Prostate gland (tissue), 2 donors: ENCODE data around the gene DSCAML1. TPM values are rescaled to one million over a fixed set of nuclear protein-coding genes. Genes with fewer than 3 reads are reported as not detected.

Experiments
- DNase-seq: peaks from one replicate; pipeline ENCODE4 v3.0.0-alpha.2; 2019; ENCODE audit warnings: low spot score
- H3K27ac ChIP-seq, 2 donors: fragments of 200-600 bp; sonication (generic); 2 replicates each; pipeline ENCODE4 v1.5.1; 2017 to 2019
- H3K27me3 ChIP-seq: fragments of 200-600 bp; sonication (generic); replicated peaks from 2 replicates; pipeline ENCODE4 v1.5.1; 2019; ENCODE audit not compliant: insufficient read depth
- H3K36me3 ChIP-seq, 2 donors: fragments of 200-600 bp; sonication (generic); 1 replicate in 1 of 2; 2 replicates in 1 of 2; pipeline versions ENCODE4 v1.5.1 to v1.8.1; 2017 to 2019
- H3K4me1 ChIP-seq: fragments of 200-600 bp; sonication (generic); replicated peaks from 2 replicates; pipeline ENCODE4 v1.5.1; 2019
- H3K4me3 ChIP-seq, 2 donors: fragments of 200-600 bp; sonication (generic); 2 replicates each; pipeline ENCODE4 v1.5.1; 2017 to 2019
- H3K9me3 ChIP-seq: fragments of 200-600 bp; sonication (generic); 2 replicates; pipeline ENCODE4 v1.5.1; 2017
- POLR2A ChIP-seq: fragments of 450-650 bp; IDR thresholded peaks from one replicate; pipeline ENCODE4 v1.6.1; 2016; ENCODE audit warnings: antibody characterized with exemption, mild to moderate bottlenecking
- POLR2AphosphoS5 ChIP-seq: sonication (generic); formaldehyde crosslinking; IDR thresholded peaks from one replicate; pipeline ENCODE4 v1.6.1; 2017; ENCODE audit warnings: antibody characterized with exemption
- WGBS: methylation state at CpG from one replicate; pipeline ENCODE4 v1.1.5; 2018; 5-methylcytosine and 5-hydroxymethylcytosine counted together
- intact Hi-C: fragments of 100-400 bp; cut with DNase I; formaldehyde crosslinking; loops from one replicate; pipeline ENCODE4 v1.14.2; 2022
- total RNA-seq, 2 donors: library from RNA; depleted of rRNA; stranded (reverse); fragments of >200 nt; gene quantifications; one replicate each; pipeline ENCODE4 v1.1.0, GENCODE V29; 2016
- TF ChIP-seq, protein P1 (sequence below), 4 experiments: fragments of 200-600 bp in 2 of 4; fragments of 450-650 bp in 2 of 4; sonication (generic) in 2 of 4; IDR thresholded peaks; 1 replicate in 3 of 4; 2 replicates in 1 of 4; pipeline ENCODE4 v1.5.1; 2016 to 2019; ENCODE audit warnings: antibody characterized with exemption in 4 of 4, mild to moderate bottlenecking in 2 of 4, moderate library complexity in 2 of 4

DSCAML1 gene
- total RNA-seq, 2 donors from 2014 or later: 0.14 to 2.8 TPM

DNA sequence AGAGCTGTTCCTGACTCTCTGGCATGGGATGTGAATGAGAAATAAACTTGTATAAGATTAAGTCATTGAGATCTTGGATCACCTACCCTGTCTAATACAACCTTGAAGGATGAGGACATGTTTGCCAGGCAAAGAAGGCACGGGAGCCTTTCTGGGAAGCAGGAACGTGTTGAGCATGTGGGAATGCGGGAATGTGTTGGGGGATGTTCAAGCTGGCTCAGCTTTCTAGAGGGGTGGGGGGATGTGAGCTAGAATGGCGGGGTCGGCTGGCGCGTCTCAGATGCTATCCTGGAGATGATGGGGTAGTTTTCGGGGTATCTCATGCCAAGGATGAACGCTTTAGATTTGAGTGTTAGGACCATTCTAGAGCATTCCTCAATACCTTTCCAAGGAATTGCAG is 227.1 kb downstream of the DSCAML1 start:
- Histone ChIP-seq H3K36me3 (no peaks in the 10 kb centered on the region), H3K27ac (no peak overlapping the region), H3K27me3 (no peaks in the 10 kb centered on the region), H3K4me1 (no peaks in the 10 kb centered on the region), H3K4me3 (no peak overlapping the region), H3K9me3 (no peaks in the 10 kb centered on the region)
- TF ChIP-seq POLR2A (no peak), POLR2AphosphoS5 (no peak)
- TF ChIP-seq, protein P1, sequence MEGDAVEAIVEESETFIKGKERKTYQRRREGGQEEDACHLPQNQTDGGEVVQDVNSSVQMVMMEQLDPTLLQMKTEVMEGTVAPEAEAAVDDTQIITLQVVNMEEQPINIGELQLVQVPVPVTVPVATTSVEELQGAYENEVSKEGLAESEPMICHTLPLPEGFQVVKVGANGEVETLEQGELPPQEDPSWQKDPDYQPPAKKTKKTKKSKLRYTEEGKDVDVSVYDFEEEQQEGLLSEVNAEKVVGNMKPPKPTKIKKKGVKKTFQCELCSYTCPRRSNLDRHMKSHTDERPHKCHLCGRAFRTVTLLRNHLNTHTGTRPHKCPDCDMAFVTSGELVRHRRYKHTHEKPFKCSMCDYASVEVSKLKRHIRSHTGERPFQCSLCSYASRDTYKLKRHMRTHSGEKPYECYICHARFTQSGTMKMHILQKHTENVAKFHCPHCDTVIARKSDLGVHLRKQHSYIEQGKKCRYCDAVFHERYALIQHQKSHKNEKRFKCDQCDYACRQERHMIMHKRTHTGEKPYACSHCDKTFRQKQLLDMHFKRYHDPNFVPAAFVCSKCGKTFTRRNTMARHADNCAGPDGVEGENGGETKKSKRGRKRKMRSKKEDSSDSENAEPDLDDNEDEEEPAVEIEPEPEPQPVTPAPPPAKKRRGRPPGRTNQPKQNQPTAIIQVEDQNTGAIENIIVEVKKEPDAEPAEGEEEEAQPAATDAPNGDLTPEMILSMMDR (IDR thresholded peaks at IDR 0.05): no peak
- intact Hi-C loops: no loop called here
- 85% methylated on average over 9 of the region's 9 CpGs for WGBS
- DNase-seq: no peak

DNA sequence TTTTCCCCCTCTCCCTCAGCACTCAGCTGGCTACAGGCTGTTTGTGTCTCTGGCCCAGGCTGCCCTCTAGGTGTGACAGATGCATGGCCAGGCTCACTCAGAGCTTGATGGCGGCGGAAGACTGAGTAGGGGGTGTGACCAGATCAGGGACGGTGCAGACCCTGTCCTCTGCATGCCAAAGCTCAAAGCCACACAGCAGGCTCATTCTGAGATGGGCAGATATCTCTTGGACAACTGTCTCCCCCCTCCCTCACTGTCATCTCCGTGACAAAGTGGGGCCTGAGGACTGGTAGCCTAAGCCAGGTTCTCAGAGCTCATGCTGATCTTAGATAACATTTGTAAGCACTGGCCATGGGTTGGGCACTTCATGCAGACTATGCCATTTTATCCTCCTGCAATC is 231.3 kb downstream of the DSCAML1 start:
- Histone ChIP-seq H3K36me3 (no peaks in the 10 kb centered on the region), H3K27me3 (no peaks in the 10 kb centered on the region), H3K27ac (no peak overlapping the region), H3K9me3 (no peaks in the 10 kb centered on the region), H3K4me1 (no peaks in the 10 kb centered on the region), H3K4me3 (no peak overlapping the region)
- no peak for TF ChIP-seq POLR2A
- TF ChIP-seq POLR2AphosphoS5: no peak
- TF ChIP-seq, protein P1 (IDR thresholded peaks at IDR 0.05): no peak
- DNase-seq: no peak
- 47% methylated on average over 4 of the region's 4 CpGs for WGBS
- intact Hi-C loops: no loop called here

DNA sequence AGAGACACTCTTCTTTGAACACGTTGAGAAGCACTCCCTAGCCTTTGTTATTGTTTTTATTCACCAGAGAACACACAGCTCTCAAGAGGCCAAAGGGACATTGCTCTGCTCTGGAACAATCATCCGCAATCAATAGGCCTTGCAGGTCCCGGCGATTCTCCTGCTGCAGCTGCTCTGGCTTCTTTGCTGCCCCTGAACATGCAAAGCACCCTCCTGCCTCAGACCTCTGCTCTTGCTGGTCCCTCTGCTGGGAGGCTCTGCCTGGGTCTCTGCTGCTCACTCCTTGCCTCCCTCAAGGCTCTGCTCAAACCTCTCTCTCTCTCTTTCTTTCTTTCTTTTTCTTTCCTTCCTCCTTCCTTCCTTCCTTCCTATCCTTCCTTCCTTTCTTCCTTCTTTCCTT is 232.7 kb downstream of the DSCAML1 start:
- no peaks in the 10 kb centered on the region for H3K36me3 ChIP-seq
- TF ChIP-seq POLR2AphosphoS5 (no peak), POLR2A (no peak)
- TF ChIP-seq, protein P1 (IDR thresholded peaks at IDR 0.05): no peak
- intact Hi-C loops: no loop called here
- peaks cover 4% of the 10 kb centered on the region for H3K27me3 ChIP-seq
- H3K4me1 ChIP-seq: no peaks in the 10 kb centered on the region
- no peak for DNase-seq
- no peaks in the 10 kb centered on the region for H3K9me3 ChIP-seq
- 87% methylated on average over 4 of the region's 4 CpGs for WGBS
- no peak overlapping the region for H3K4me3 ChIP-seq
- H3K27ac ChIP-seq: no peak overlapping the region

DNA sequence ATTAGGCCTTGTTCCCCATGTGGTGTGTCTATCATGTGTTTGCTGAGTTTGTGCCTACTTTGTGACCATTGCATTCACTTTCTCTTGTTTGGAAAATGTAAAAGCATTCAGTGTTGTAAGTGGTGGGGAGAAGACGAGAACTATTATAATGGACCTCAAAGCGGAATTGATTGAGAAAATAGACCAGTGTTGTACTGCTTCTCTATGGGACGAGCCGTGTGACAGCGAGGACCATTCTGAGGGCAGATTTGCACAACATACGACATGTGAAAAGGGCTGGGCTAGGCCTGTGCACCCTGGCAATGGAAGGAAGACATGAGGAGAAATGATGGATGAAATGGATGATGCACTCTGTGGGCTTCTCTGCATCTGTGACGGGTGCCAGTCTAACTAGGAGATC is 233.5 kb downstream of the DSCAML1 start:
- Histone ChIP-seq H3K9me3 (no peaks in the 10 kb centered on the region), H3K27me3 (peaks cover 4% of the 10 kb centered on the region), H3K36me3 (no peaks in the 10 kb centered on the region), H3K4me3 (no peak overlapping the region), H3K27ac (no peak overlapping the region), H3K4me1 (no peaks in the 10 kb centered on the region)
- 91% methylated on average over 7 of the region's 7 CpGs for WGBS
- intact Hi-C loops: no loop called here
- DNase-seq: no peak
- TF ChIP-seq, protein P1 (IDR thresholded peaks at IDR 0.05): no peak

DNA sequence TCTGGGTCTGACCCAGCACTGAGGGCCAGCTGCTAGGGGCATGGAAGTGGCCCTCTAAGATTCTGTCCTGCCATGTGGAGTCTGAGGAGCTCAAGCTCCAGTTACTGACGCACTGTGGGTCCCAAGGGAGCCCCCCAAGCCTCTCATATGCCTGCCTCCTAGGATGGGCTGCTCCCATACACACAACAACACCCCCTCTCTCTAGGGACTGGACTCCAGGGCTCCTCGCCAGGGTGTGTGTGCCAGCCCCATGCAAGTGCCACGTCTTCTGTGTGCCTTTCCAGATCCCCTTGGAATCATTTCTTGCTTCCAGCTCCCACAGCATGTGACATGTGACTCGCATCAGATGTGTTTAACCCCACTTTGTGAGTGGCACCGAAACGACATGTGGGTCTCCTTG is 234.9 kb downstream of the DSCAML1 start:
- no peak for DNase-seq
- Histone ChIP-seq H3K36me3 (no peaks in the 10 kb centered on the region), H3K27me3 (peaks cover 4% of the 10 kb centered on the region), H3K4me1 (no peaks in the 10 kb centered on the region), H3K4me3 (no peak overlapping the region), H3K27ac (no peak overlapping the region), H3K9me3 (no peaks in the 10 kb centered on the region)
- 67% methylated on average over 6 of the region's 6 CpGs for WGBS
- TF ChIP-seq POLR2AphosphoS5 (no peak), POLR2A (no peak)
- TF ChIP-seq, protein P1 (IDR thresholded peaks at IDR 0.05): no peak
- intact Hi-C loops: no loop called here
